Endodermal cell (in vitro differentiated cells): ENCODE data around the gene FES. TPM values are rescaled to one million over a fixed set of nuclear protein-coding genes. Genes with fewer than 3 reads are reported as not detected.

Experiments
- DNase-seq: peaks from one replicate; pipeline ENCODE4 v3.0.0-alpha.2; 2017
- H3K27ac ChIP-seq: 2 replicates; pipeline ENCODE4 v1.5.1; 2013; ENCODE audit warnings: mild to moderate bottlenecking, low read depth, low read length, moderate library complexity
- H3K27me3 ChIP-seq: 2 replicates; pipeline ENCODE4 v1.6.1; 2013; ENCODE audit warnings: mild to moderate bottlenecking, low read length, moderate library complexity; ENCODE audit not compliant: insufficient read depth, control insufficient read depth, poor library complexity, severe bottlenecking
- H3K36me3 ChIP-seq: 2 replicates; pipeline ENCODE4 v1.7.0; 2013; ENCODE audit warnings: mild to moderate bottlenecking, low read length, moderate library complexity; ENCODE audit not compliant: control insufficient read depth, insufficient read depth
- H3K4me1 ChIP-seq: one replicate; pipeline ENCODE4 v1.7.0; 2013; ENCODE audit warnings: low read length; ENCODE audit not compliant: control insufficient read depth, insufficient read depth
- H3K4me3 ChIP-seq: 2 replicates; pipeline ENCODE4 v1.5.1; 2013; ENCODE audit warnings: mild to moderate bottlenecking, low read length, moderate library complexity
- H3K9ac ChIP-seq: 2 replicates; pipeline ENCODE4 v1.6.1; 2013; ENCODE audit warnings: mild to moderate bottlenecking, low read length, moderate library complexity; ENCODE audit not compliant: poor library complexity, severe bottlenecking; ENCODE audit errors: extremely low read depth
- H3K9me3 ChIP-seq: 2 replicates; pipeline ENCODE4 v1.6.1; 2013; ENCODE audit warnings: mild to moderate bottlenecking, low read length, moderate library complexity; ENCODE audit not compliant: control insufficient read depth
- H3K27ac Mint-ChIP-seq: 2 replicates; pipeline ENCODE4 v1.8.0; 2020; ENCODE audit warnings: mixed read lengths
- H3K27me3 Mint-ChIP-seq: 2 replicates; pipeline ENCODE4 v1.8.0; 2021; ENCODE audit warnings: mild to moderate bottlenecking, mixed read lengths; ENCODE audit not compliant: insufficient read depth
- H3K36me3 Mint-ChIP-seq: 2 replicates; pipeline ENCODE4 v1.8.0; 2020; ENCODE audit warnings: low read depth, mixed read lengths
- H3K4me1 Mint-ChIP-seq: 2 replicates; pipeline ENCODE4 v1.8.0; 2020; ENCODE audit warnings: mixed read lengths
- H3K4me3 Mint-ChIP-seq: 2 replicates; pipeline ENCODE4 v1.8.0; 2020; ENCODE audit warnings: mild to moderate bottlenecking, moderate library complexity, mixed read lengths
- H3K9me3 Mint-ChIP-seq: 2 replicates; pipeline ENCODE4 v1.8.0; 2020; ENCODE audit warnings: mild to moderate bottlenecking, mixed read lengths
- WGBS, 2 experiments: methylation state at CpG; one replicate each; pipeline versions ENCODE4 v1.1.5 to v1.1.7; 2013; ENCODE audit warnings: missing lambda C conversion rate in 2 of 2, mixed read lengths in 1 of 2; ENCODE audit not compliant: insufficient coverage in 1 of 2, insufficient read length in 1 of 2; 5-methylcytosine and 5-hydroxymethylcytosine counted together
- total RNA-seq, 2 donors: library from RNA; stranded (reverse); fragmentation: NEBNext Ultra II Directional in 1 of 2; extraction: Animal tissue kit (Norgen Biotek cat#: 25700) in 1 of 2; gene quantifications; 2 replicates in 1 of 2; 3 replicates in 1 of 2; pipeline ENCODE4 v1.2.1, GENCODE V29; 2021
- TF ChIP-seq, protein P1 (sequence below): fragments of 200-600 bp; sonication (generic); conservative IDR thresholded peaks from 2 replicates; pipeline ENCODE4 v1.5.0; 2021; ENCODE audit warnings: antibody characterized with exemption, mild to moderate bottlenecking

FES gene
- total RNA-seq, 2 donors from 2014 or later: 25.9 to 29.9 TPM

DNA sequence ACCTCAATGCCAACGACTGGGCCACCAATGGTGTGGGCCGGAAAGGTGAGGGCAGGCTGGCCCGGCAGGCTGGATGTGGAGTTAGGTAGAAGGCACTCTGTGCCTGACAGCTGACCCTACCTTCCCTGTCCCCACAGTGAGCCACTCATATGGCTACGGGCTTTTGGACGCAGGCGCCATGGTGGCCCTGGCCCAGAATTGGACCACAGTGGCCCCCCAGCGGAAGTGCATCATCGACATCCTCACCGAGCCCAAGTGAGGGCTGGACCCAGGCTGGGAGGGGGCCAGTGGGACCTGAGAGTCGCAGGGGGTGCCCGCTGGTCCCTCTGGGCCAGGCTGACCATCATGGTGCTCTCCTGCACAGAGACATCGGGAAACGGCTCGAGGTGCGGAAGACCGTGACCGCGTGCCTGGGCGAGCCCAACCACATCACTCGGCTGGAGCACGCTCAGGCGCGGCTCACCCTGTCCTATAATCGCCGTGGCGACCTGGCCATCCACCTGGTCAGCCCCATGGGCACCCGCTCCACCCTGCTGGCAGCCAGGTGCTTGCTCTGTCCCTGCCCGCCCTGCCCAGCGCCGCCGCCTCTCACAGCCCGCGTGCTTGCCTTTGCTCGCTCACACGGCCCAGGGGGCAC lies 4.5 kb upstream of the FES start:
- peaks cover 7% of the 10 kb centered on the region for H3K4me1 ChIP-seq
- no peaks in the 10 kb centered on the region for H3K9me3 ChIP-seq
- no peak overlapping the region for H3K4me3 ChIP-seq
- 96 to 98% methylated on average over 33 to 35 of the region's 35 CpGs for WGBS, 2 experiments
- H3K36me3 ChIP-seq: peaks cover 23% of the 10 kb centered on the region
- TF ChIP-seq, protein P1, sequence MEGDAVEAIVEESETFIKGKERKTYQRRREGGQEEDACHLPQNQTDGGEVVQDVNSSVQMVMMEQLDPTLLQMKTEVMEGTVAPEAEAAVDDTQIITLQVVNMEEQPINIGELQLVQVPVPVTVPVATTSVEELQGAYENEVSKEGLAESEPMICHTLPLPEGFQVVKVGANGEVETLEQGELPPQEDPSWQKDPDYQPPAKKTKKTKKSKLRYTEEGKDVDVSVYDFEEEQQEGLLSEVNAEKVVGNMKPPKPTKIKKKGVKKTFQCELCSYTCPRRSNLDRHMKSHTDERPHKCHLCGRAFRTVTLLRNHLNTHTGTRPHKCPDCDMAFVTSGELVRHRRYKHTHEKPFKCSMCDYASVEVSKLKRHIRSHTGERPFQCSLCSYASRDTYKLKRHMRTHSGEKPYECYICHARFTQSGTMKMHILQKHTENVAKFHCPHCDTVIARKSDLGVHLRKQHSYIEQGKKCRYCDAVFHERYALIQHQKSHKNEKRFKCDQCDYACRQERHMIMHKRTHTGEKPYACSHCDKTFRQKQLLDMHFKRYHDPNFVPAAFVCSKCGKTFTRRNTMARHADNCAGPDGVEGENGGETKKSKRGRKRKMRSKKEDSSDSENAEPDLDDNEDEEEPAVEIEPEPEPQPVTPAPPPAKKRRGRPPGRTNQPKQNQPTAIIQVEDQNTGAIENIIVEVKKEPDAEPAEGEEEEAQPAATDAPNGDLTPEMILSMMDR: no peak
- Mint-ChIP-seq H3K4me1 (peaks cover 10% of the 10 kb centered on the region), H3K4me3 (no peak overlapping the region), H3K9me3 (no peaks in the 10 kb centered on the region), H3K36me3 (peaks cover 42% of the 10 kb centered on the region), H3K27me3 (no peaks in the 10 kb centered on the region), H3K27ac (no peak overlapping the region)
- H3K27ac ChIP-seq: no peak overlapping the region
- DNase-seq: no peak
- H3K27me3 ChIP-seq: no peaks in the 10 kb centered on the region
- H3K9ac ChIP-seq: no peak overlapping the region

DNA sequence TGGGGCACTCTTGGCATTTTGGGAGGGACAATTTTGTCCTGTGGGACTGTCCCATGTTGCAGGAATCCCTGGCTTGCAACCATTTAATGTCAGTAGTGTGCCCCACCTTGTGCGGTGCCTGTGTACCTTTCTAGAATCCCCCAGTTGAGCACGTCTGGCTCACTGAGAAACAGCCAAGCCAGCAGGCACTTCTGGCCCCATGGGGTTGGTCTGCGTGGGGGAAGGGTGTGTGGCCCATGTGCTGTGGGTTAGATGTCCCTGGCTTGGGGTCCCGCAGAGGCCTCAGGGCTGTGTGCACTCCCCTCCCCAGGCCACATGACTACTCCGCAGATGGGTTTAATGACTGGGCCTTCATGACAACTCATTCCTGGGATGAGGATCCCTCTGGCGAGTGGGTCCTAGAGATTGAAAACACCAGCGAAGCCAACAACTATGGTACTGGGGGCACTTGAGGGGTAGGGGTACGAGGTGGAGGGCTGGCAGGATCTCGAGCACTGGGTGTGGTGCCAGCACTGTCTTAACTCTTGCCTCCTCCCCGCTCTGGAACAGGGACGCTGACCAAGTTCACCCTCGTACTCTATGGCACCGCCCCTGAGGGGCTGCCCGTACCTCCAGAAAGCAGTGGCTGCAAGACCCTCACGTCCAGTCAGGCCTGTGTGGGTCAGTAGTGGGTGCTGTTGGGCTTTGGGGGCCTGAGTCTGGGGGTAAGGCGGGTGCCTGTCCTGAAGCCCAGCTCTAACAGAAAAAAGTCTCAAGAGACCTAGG lies 3.7 kb upstream of the FES start:
- H3K27me3 Mint-ChIP-seq: no peaks in the 10 kb centered on the region

DNA sequence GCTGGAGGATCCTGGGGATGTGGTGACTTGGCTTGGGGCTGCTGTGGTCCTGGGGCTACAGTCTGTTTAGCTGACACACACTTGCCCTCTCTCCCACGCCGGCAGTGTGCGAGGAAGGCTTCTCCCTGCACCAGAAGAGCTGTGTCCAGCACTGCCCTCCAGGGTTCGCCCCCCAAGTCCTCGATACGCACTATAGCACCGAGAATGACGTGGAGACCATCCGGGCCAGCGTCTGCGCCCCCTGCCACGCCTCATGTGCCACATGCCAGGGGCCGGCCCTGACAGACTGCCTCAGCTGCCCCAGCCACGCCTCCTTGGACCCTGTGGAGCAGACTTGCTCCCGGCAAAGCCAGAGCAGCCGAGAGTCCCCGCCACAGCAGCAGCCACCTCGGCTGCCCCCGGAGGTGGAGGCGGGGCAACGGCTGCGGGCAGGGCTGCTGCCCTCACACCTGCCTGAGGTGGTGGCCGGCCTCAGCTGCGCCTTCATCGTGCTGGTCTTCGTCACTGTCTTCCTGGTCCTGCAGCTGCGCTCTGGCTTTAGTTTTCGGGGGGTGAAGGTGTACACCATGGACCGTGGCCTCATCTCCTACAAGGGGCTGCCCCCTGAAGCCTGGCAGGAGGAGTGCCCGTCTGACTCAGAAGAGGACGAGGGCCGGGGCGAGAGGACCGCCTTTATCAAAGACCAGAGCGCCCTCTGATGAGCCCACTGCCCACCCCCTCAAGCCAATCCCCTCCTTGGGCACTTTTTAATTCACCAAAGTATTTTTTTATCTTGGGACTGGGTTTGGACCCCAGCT lies 2.9 kb upstream of the FES start:
- no peaks in the 10 kb centered on the region for H3K9me3 Mint-ChIP-seq
- H3K4me1 Mint-ChIP-seq: peaks cover 19% of the 10 kb centered on the region
- Histone ChIP-seq H3K36me3 (peaks cover 21% of the 10 kb centered on the region), H3K9ac (no peak overlapping the region), H3K27ac (no peak overlapping the region), H3K4me3 (no peak overlapping the region), H3K27me3 (no peaks in the 10 kb centered on the region), H3K9me3 (no peaks in the 10 kb centered on the region), H3K4me1 (peaks cover 15% of the 10 kb centered on the region)
- WGBS, 2 experiments: 93 to 94% methylated on average over 25 to 35 of the region's 35 CpGs
- peaks cover 36% of the 10 kb centered on the region for H3K36me3 Mint-ChIP-seq
- DNase-seq: no peak
- no peak overlapping the region for H3K4me3 Mint-ChIP-seq
- TF ChIP-seq, protein P1: no peak
- H3K27me3 Mint-ChIP-seq: no peaks in the 10 kb centered on the region
- no peak overlapping the region for H3K27ac Mint-ChIP-seq

More for the DNA sequence above, 3.7 kb upstream of the FES start:
- Mint-ChIP-seq H3K27ac (no peak overlapping the region), H3K4me1 (peaks cover 15% of the 10 kb centered on the region), H3K9me3 (no peaks in the 10 kb centered on the region), H3K4me3 (no peak overlapping the region), H3K36me3 (peaks cover 42% of the 10 kb centered on the region)
- no peak overlapping the region for H3K27ac ChIP-seq
- H3K4me3 ChIP-seq: no peak overlapping the region
- DNase-seq: no peak
- no peak overlapping the region for H3K9ac ChIP-seq
- H3K9me3 ChIP-seq: no peaks in the 10 kb centered on the region
- peaks cover 12% of the 10 kb centered on the region for H3K4me1 ChIP-seq
- WGBS, 2 experiments: 91 to 96% methylated on average over 13 to 16 of the region's 16 CpGs
- H3K27me3 ChIP-seq: no peaks in the 10 kb centered on the region
- TF ChIP-seq, protein P1: no peak
- H3K36me3 ChIP-seq: peaks cover 23% of the 10 kb centered on the region
